ENCODE measurements around the gene DEAF1.
"Not testable (repeated sequence)": the region's sequence is repeated elsewhere in the genome, so short reads cannot be mapped to it uniquely, and the experiment has no call there.

Gene DEAF1

DNA sequence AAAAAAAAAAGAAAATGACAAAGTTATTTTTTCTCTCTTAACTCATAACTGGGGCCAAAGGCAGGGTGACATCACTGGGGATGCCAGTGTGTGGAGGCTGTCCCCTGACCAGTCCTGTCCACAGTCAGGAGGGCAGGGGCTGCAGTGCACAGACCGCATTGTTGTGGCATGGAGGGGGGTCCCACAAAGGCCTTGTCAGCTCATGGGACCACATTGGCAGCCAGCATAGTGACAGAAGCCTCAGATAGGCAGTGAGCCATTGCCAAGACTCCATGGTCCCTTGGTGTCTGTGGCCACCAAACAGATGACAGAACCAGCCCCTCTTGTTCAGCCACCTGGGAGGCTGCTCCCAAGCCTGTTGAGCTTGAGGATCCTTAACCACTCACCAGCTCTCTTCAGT is 4.7 kb upstream of the DEAF1 start:
- no peak for DNase-seq (ENCODE audit: low read depth in 2 of 2)

- DNase-seq (ENCODE audit: low read depth in 2 of 2), result no peak
Measured at GRCh38 chr11:699116-699508, 4.1 kb upstream of the DEAF1 start.

DNA sequence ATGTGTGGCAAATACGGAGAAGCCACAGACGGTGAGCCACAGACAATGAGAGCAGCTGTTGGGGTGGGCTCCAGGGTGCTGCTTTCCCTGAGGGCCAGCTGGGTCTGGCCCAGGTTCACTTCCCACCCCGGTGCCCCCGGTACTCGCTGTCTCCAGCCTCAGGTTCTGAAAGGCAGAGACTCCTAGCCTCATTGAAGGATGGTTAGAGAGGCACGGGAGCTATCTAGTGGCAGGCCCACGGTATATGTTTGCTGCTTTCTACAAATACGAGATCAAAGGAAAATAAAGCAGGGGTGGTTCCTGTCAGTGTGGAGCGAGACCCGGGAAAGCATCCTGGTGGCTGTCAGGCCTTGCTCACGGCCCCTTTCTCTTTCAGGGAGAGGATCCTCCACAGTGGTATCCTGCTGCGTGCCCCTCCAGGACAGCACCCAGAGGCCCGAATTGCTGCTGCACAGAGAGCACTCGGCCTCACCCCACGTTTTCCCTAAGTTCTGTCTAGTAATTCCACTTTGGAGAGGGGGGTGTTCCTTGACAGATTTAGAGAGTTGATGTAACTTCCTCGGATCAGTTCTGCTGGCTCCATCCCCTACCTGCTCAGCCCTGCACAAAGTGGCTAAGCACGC is 3.6 kb upstream of the DEAF1 start:
- no peak for DNase-seq (ENCODE audit: low read depth in 2 of 2)

- no peak for DNase-seq (ENCODE audit: low read depth in 2 of 2)
Measured at GRCh38 chr11:697811-698311, 2.8 kb upstream of the DEAF1 start.

GRCh38 chr11:696955-697491 is 2.0 kb upstream of the DEAF1 start:
- no peak for DNase-seq (ENCODE audit: low read depth in 2 of 2)

- DNase-seq (ENCODE audit: low read depth in 2 of 2), result peak; percentile 94 to 97
Measured at GRCh38 chr11:695538-696248, 671 bp upstream of the DEAF1 start, which contains the start of gene TMEM80. TMEM80 (plus strand) TSS chr11:695816; CDS start chr11:695828, 12 bp downstream.

- no peak for DNase-seq (ENCODE audit: low read depth in 2 of 2)
Measured at GRCh38 chr11:695288-695537, 191 bp upstream of the DEAF1 start.

- DNase-seq (ENCODE audit: low read depth in 2 of 2), result no peak
Measured at GRCh38 chr11:693887-694562, 997 bp downstream of the DEAF1 start.

GRCh38 chr11:693415-693831 is 1.6 kb downstream of the DEAF1 start:
- DNase-seq (ENCODE audit: low read depth in 2 of 2), result no peak

GRCh38 chr11:692824-693414 is 2.1 kb downstream of the DEAF1 start:
- DNase-seq (ENCODE audit: low read depth in 2 of 2), result no peak

GRCh38 chr11:691710-692590 is 3.1 kb downstream of the DEAF1 start:
- no peak for DNase-seq (ENCODE audit: low read depth in 2 of 2)

- DNase-seq (ENCODE audit: low read depth in 2 of 2), result no peak
Measured at GRCh38 chr11:690738-691633, 4.0 kb downstream of the DEAF1 start.

DNA sequence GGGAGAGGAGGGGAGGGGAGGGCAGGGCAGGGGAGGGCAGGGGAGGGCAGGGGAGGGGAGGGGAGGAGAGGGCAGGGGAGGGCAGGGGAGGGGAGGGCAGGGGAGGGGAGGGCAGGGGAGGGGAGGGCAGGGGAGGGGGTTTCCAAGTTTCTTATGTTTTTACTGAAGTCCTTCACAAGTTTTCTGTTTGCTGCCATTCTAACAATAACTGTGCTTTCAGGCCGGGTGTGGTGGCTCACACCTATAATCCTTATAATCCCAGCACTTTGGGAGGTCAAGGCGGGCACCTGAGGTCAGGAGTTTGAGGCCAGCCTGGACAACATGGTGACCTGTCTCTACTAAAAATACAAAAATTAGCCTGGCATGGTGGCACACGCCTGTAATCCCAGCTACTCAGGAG is 4.8 kb downstream of the DEAF1 start:
- not testable (repeated sequence) for DNase-seq (ENCODE audit: low read depth in 2 of 2)

DNA sequence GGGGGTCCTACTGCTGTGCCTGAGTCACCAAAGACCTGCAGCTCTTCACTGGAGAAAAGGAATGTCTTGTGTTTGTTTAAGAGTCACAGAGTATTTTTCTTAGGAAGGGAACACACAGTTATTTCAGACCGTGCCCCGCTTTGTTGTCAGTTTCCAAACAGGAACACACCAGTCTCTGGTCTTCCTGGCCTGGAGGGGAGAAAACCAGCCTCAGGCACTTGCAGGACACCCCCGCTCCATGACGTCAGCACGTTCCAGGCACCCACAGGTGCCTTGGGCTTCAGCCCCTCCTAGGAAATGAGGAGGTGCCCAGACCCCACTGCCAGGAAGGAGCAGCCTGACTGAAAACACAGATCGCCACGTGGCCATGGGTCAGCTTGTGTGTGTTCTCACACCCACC is 5.4 kb downstream of the DEAF1 start:
- DNase-seq (ENCODE audit: low read depth in 2 of 2), result no peak

GRCh38 chr11:688681-689080 is 6.3 kb downstream of the DEAF1 start:
- DNase-seq (ENCODE audit: low read depth in 2 of 2), result no peak

- DNase-seq (ENCODE audit: low read depth in 2 of 2), result no peak
Measured at GRCh38 chr11:687751-688150, 7.3 kb downstream of the DEAF1 start.

DNA sequence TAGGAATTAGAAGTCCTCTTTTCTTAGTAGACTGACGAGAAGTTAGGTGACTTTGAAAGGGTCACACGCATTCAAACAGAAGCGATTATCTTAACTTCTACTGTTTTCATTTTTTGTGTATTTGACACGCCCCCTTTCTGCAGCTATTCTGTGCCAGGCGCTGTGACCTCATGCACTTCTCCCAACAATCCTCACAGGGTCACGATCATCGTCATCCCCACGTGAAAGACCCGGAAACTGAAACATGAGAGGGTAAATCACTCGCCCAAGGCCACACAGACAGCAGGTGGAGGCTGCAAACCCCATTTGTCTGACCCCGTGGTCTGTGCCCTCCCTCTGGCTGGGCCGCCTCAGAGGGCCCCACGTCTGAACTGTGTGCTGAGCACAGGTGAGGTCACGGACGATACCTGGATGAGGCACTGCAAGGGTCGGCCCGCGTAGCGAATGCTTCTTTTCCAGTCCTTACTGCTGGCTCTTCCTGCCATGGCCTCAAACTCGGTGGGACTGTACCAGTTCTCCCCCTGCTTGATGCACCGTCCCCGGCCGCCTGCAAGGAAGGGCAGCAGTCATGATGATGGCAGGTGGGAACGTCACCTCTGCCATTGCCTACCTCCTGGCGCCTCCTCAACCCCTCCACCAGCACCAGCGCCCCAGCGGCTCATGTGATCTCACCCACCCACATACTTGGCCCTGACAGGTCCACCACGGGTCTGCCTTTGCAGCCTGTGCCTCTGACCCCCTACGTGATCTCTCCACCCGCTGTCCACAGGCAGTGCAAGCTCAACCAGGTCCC is 8.4 kb downstream of the DEAF1 start:
- no peak for DNase-seq (ENCODE audit: low read depth in 2 of 2)

GRCh38 chr11:680970-681369 is 14.1 kb downstream of the DEAF1 start:
- DNase-seq (ENCODE audit: low read depth in 2 of 2), result no peak

DNA sequence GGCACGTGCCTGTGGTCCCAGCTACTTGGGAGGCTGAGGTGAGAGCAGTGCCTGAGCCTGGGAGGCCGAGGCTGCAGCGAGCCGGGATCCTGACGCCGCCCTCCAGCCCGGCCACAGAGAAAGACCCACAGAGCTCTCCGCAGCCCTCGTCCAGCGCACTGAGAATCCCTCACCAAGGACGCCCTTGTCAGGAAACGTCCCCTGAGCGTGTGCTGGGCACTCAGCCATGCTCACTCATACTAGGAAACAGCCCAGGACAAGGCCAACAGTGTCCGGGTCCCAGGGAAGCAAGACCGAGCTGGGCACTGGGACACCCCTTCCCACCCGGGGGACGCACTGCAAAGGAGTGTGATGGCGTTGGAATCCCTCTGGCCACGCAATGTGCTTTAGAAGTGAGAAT is 14.5 kb downstream of the DEAF1 start:
- no peak for DNase-seq (ENCODE audit: low read depth in 2 of 2)

All from activated CD4-positive, alpha-beta T cell treated with anti-CD3 and anti-CD28 coated beads for 24 hours (primary cell).